Effector CD8-positive, alpha-beta T cell (primary cell): ENCODE data around the gene NOTCH4.
A peak's percentile ranks its signal among the peaks of the same experiment; 100 is the strongest.
"Not testable (repeated sequence)": the region's sequence is repeated elsewhere in the genome, so short reads cannot be mapped to it uniquely, and the experiment has no call there.

Experiments
- DNase-seq: peaks from one replicate; lab custom pipeline; 2025; lab: John Stamatoyannopoulos, UW

The NOTCH4 gene

DNA sequence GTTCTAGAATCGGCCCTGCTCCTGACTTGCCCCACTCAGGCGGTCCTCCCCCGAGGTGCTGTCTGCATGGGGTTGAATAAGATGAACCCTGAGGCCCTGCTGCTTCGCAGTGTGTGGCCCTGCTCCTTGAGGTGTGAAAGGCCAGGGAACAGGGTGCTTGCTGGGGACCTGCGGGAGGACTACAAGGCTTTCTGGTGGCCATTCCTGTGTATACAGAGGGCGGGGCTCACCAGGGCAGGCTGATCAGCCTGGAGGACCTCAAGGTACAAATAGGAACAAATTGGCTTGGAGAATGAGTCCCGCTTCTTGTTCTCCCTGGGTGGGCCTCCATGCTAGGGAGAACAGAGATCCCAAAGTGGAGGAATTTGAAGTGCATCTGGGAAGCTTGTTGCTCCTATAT is 5.7 kb downstream of the NOTCH4 start:
- DNase-seq = no peak

DNA sequence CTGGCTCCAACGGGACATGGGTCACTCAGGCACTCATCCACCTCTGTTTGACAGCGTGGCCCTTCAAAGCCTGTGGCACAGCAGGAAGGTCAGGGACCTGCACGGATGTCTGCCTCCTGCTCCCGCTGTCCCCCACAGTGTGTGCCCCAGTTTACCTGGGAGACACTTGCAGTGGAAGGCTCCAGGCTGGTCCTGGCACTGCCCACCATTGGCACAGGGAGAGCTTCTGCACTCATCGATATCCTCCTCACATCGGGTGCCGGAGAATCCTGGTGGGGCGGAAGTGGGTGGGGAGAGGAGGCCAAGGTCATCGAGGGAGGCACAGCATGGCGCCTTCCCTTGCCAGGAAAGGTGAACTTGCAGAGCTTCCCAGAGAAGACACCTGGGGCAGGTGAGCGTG is 6.9 kb downstream of the NOTCH4 start:
- DNase-seq = no peak

DNA sequence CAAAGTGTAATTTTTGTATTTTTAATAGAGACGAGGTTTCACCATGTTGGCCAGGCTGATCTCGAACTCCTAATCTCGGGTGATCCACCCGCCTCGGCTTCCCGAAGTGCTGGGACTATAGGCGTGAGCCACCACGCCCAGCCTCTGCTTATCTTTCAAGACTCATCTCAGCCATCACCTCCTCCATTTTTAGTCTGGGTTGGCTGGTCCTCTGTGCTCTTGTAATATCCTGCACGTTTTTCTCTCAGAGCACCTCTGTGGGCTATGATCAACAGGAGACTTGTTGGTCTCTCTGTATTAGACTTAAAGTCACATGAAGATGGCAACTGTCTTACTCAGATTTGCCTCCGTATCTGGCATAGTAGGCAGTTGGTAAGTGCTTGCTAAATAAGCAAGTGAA is 7.6 kb downstream of the NOTCH4 start:
- no peak for DNase-seq

- no peak for DNase-seq
These were observed 8.2 kb downstream of the NOTCH4 start for GRCh38 chr6:32215617-32216016.

- no peak for DNase-seq
These were observed 9.7 kb downstream of the NOTCH4 start for GRCh38 chr6:32214126-32214525.

GRCh38 chr6:32213649-32214048 is 10.2 kb downstream of the NOTCH4 start:
- DNase-seq = no peak

GRCh38 chr6:32212076-32212760 is 11.6 kb downstream of the NOTCH4 start:
- no peak for DNase-seq

DNA sequence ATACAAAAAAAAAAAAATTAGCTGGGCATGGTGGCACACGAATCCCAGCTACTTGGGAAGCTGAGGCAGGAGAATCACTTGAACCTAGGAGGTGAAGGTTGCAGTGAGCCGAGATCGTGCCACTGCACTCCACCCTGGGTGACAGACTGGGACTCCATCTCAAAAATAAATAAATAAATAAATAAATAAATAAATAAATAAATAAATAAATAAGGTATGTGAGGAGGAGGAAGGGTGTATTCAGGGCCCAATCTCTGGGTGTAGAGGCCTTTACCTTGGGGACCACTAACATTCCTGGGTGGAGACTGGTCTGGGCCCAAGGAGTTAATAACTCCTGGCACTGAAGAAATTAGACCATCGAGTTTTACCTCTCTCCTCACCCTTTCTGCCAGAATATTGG is 12.4 kb downstream of the NOTCH4 start:
- DNase-seq = not testable (repeated sequence)

DNA sequence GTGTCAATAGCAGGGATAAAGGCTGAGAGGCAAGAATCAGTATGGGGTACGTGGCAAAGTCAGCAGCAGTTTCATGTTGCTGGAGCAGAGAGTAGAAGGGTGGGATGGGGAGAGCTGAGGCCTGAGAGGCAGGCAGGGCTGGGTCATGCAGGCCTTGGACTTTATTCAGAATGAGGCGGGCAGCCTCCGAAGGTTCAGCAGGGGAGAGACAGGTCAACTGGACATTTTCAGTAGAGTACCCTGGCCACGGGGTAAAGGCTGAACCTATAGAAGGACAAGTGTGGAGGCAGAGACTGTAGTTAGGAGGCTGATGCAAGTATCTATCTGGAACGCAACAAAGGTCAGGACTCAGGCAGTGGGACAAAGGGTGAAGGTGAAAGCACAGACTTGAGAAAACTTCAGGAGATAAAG is 13.7 kb downstream of the NOTCH4 start:
- no peak for DNase-seq

GRCh38 chr6:32208996-32209395 is 14.9 kb downstream of the NOTCH4 start:
- DNase-seq = no peak

DNA sequence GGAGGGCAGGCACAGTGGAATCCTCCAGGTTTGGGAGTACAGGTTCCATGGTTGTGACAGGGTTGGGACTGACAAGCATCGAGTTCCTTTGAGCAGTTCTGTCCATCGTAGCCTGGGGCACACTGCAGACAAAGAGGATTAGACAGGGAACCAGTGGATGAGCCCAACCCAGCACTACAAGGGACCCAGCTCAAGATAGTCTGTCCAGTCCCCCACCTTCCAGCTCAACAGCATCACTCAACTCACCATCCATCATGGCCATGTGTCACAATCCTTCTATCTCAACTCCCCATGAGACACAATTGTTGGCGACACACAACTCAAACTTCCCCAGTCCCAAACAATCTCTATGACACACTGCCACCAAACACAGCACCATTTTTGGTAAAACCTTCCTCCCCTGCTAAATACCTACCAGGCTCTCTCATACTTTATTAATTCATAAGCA is 19.6 kb downstream of the NOTCH4 start:
- DNase-seq = no peak

- no peak for DNase-seq
These were observed 20.2 kb downstream of the NOTCH4 start for GRCh38 chr6:32203426-32204267.

GRCh38 chr6:32202186-32202585 is 21.7 kb downstream of the NOTCH4 start:
- DNase-seq = no peak

GRCh38 chr6:32200711-32201475 is 23.0 kb downstream of the NOTCH4 start:
- DNase-seq = no peak

DNA sequence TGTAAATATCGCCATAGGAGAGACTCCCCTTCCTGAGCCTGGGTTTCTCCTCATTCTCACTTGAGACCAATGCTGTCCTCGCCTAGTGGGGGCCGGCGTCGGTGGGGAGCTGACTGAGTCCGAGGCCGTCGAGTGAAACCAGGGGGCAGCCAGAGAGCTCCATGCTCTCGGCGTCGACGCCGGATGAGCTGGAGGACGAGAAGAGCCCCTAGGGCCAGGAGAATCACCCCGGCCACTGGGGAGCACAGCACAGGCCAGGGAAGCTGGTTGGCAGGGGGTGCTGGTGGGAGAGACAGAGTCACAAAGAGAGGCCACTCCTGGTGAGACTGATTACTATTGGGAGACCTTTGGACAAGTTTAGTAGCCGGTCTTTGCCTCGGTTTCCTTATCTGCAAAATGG is 25.0 kb downstream of the NOTCH4 start:
- DNase-seq = no peak

- no peak for DNase-seq
These were observed 25.5 kb downstream of the NOTCH4 start for GRCh38 chr6:32198345-32198696.

GRCh38 chr6:32196682-32197616 is 26.9 kb downstream of the NOTCH4 start:
- DNase-seq = no peak

GRCh38 chr6:32195902-32196681 is 27.8 kb downstream of the NOTCH4 start:
- peak; percentile 57 for DNase-seq

DNA sequence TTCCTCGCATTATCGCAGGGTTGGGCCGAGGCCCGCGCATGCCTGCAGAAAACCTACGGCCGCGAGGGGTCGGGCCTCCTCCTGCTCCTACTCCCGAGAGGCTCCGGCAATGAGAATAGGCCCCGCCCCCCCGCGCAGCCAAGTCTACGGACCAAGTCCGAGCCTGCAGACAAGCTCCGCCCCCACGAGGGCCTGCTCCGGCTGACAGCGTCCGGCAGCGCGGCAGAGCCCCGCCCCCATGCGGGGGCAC is 28.3 kb downstream of the NOTCH4 start:
- DNase-seq = peak; percentile 98

GRCh38 chr6:32194825-32195651 is 28.8 kb downstream of the NOTCH4 start:
- DNase-seq = no peak
